Coronary artery (tissue), 2 donors: ENCODE data around the gene NIPAL4.

Experiments
- DNase-seq: peaks from one replicate; pipeline ENCODE4 v3.0.0-alpha.2; 2017; ENCODE audit warnings: low spot score
- H3K27ac ChIP-seq, 2 donors: fragments of 200-600 bp; sonication (generic); one replicate each; pipeline ENCODE4 v1.5.1; 2016 to 2019
- H3K4me3 ChIP-seq: fragments of 200-600 bp; sonication (generic); 2 replicates; pipeline ENCODE4 v1.5.1; 2016; ENCODE audit warnings: mild to moderate bottlenecking, moderate library complexity
- TF ChIP-seq, protein P1 (sequence below): fragments of 200-600 bp; sonication (generic); IDR thresholded peaks from one replicate; pipeline ENCODE4 v1.5.1; 2019; ENCODE audit warnings: antibody characterized with exemption

NIPAL4 gene

DNA sequence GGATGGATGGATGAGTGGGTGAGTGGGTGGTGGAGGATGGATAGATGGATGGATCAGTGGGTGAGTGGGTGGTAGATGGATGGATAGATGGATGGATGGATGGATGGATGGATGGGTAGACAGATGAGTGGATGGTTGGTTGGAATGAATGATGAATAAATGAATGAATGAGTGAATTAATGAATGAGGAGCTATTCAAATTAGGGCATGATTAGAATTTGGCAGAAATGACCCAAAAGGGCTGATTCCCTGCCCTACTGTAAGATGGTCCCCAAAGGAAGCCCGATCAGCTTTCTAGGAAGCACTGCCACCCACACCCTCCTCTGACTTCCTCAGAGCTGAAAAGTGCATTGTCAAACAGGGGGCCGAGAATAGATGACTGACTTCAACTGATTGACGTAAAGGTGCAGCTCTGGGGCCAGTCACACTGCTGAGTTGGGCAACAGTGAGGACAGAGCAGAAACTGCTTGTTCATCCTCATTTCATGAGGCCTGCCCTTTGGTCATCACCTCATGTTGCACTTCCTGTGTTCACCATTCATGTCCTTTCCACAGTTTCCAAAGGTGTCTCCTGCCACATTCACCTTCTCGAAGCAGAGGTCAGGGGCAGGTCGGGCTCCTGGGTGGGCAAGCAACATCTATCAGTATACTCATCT lies 34.3 kb downstream of the NIPAL4 start:
- Histone ChIP-seq H3K4me3 (no peak overlapping the region), H3K27ac (no peak overlapping the region)
- no peak for DNase-seq
- TF ChIP-seq, protein P1, sequence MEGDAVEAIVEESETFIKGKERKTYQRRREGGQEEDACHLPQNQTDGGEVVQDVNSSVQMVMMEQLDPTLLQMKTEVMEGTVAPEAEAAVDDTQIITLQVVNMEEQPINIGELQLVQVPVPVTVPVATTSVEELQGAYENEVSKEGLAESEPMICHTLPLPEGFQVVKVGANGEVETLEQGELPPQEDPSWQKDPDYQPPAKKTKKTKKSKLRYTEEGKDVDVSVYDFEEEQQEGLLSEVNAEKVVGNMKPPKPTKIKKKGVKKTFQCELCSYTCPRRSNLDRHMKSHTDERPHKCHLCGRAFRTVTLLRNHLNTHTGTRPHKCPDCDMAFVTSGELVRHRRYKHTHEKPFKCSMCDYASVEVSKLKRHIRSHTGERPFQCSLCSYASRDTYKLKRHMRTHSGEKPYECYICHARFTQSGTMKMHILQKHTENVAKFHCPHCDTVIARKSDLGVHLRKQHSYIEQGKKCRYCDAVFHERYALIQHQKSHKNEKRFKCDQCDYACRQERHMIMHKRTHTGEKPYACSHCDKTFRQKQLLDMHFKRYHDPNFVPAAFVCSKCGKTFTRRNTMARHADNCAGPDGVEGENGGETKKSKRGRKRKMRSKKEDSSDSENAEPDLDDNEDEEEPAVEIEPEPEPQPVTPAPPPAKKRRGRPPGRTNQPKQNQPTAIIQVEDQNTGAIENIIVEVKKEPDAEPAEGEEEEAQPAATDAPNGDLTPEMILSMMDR = no peak

DNA sequence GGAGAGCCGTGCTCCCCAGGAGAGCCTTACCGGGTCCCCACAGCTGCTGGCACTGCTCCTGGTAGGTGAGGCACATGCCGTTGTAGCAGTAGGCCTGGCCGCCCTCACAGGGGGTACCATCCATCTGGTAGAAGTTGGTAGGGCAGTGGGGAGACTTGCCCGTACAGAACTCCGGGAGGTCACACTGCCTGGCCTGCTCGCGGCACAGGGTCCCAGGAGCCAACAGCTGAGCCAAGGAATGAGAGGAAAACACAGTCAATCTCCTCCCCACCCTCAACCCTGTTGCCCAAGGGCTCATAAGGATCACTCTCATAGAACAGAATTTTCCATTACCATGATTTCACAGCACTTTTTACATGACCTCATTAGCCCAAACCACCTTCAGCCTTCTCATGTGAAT lies 36.9 kb downstream of the NIPAL4 start:
- TF ChIP-seq, protein P1 = no peak
- Histone ChIP-seq H3K4me3 (no peak overlapping the region), H3K27ac (peak overlapping the region in 1 of 2 donors; percentile 23)
- DNase-seq = no peak

DNA sequence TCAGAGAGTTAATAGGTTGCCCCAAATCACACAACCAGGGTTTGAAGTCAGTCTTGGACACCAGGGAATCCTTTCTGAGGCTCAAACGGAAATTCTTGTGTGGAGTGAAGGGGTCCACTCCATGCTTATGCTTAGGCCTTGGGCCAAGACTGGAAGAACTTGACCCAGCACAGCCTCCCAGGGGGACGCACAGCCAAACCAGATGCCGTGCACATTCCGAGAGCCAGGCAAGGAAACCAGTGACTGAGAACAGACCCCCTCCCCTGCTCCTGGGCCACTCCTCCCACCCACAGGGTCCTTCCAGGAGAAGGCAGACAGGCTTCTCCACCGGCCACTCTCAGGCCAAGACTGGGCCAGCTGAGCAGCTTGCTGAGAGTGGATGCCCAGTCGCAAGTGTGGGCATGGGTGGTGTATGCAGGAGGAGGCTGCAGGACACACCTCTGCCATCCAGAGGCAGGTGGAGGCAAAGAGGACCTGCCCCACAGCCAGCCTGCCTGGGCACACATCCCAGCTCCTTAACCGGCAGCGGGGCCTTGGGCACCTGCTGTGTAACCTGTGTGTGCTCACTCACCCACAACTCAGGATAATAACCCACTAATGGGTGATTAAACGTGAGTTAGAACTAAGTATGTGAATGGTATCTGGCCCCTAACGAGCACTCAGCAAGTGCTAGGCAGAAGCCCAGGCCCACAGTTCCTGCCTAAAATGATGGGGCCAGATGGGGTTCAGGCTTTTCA lies 38.0 kb downstream of the NIPAL4 start:
- H3K27ac ChIP-seq = peak overlapping the region in 1 of 2 donors; percentile 35
- TF ChIP-seq, protein P1 = no peak
- H3K4me3 ChIP-seq = no peak overlapping the region

DNA sequence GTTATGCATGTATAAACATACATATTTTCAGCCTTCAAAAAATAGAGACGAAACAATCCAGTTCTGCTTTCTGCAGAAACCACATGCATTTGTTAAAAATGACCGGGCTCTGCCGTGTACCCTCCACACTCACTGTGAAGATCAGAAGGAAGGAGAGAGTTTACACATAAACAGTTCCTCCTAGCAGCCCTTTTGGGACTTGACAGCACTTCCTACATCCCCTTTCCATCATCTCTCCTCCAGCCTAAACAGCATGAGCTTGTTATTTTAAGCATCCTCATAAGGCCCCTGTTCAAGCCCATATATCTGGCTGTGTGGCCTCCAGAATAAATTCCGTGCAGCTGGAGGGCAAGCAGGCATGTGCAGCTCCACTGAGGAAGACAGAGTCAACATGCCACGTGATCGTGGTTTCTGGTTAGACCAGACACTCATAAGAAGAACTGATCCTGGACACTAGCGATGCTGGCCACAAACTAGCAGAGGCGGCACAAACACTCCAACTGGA lies 42.2 kb downstream of the NIPAL4 start:
- TF ChIP-seq, protein P1 = no peak

More for the DNA sequence above, 38.0 kb downstream of the NIPAL4 start:
- DNase-seq = no peak

DNA sequence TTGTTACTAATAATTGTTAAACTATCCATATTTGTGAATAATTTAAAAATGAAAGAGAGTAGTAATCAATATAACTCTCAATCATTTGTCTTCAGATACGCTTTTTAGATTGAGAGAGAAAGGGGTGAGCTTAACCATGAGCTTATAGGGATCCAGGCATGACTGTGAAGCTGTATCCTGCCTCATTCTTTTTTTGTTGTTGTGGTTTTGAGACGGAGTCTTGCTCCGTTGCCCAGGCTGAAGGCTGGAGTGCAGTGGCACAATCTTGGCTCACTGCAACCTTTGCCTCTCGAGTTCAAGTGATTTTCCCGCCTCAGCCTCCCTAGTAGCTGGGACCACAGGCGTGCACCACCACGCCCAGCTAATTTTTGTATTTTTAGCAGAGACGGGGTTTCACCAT lies 44.0 kb downstream of the NIPAL4 start:
- Histone ChIP-seq H3K27ac (no peak overlapping the region), H3K4me3 (no peak overlapping the region)
- no peak for DNase-seq
- TF ChIP-seq, protein P1 = no peak

More for the DNA sequence above, 42.2 kb downstream of the NIPAL4 start:
- no peak overlapping the region for H3K4me3 ChIP-seq
- no peak overlapping the region for H3K27ac ChIP-seq
- DNase-seq = no peak

DNA sequence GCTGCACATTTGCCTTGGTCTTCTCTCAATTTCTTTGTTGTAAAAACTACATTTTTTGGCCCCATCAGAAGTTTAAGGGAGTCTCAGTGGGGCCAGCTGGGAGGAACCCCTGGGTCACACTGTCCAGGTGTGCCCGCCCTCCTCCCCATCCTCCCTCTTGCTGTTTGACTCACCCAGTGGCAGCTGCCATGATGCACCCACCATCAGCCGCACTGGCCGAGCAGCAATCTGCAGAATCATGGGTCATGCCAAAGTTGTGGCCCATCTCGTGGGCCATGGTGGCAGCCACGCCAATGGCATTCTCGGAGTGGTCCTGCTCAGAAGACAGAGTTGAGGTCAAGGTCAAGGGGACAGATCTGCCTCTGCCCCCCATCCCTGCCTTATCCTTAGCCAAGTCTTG lies 45.5 kb downstream of the NIPAL4 start:
- no peak overlapping the region for H3K4me3 ChIP-seq
- TF ChIP-seq, protein P1 = no peak
- no peak for DNase-seq
- no peak overlapping the region for H3K27ac ChIP-seq
